Measurements from ENCODE around the gene CDK5R2. TPM values are rescaled to one million over a fixed set of nuclear protein-coding genes. Genes with fewer than 3 reads are reported as not detected.

The CDK5R2 gene
- total and polyA plus RNA-seq, 12 donors = 0.09 TPM; not detected in 11

DNA sequence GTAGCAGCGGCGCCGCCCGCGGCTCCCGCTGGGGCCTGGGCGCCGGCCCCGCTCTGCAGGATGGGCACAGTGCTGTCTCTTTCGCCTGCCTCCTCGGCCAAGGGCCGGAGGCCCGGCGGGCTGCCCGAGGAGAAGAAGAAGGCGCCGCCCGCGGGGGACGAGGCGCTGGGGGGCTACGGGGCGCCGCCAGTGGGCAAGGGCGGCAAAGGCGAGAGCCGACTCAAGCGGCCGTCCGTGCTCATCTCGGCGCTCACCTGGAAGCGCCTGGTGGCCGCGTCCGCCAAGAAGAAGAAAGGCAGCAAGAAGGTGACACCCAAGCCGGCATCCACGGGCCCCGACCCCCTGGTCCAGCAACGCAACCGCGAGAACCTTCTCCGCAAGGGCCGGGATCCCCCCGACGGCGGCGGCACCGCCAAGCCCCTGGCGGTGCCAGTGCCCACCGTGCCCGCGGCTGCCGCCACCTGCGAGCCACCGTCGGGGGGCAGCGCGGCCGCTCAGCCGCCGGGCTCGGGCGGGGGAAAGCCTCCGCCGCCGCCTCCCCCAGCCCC lies 369 bp downstream of the CDK5R2 start:
- Histone ChIP-seq H3K9me3 (no peaks in the 10 kb centered on the region), H3K4me3 (peak overlapping the region in 9 of 10 donors; percentile 19 to 46 (median 36)), H3K4me1 (peaks cover 0 to 27% (median 12%) of the 10 kb centered on the region in 9 donors), H3K36me3 (no peaks in the 10 kb centered on the region), H3K27me3 (peaks cover 49 to 100% (median 93%) of the 10 kb centered on the region in 7 donors), H3K27ac (no peak overlapping the region)
- ATAC-seq = no peak
- 2% methylated on average over 55 to 67 of the region's 67 CpGs for WGBS, 2 donors
- DNase-seq = no peak
- TF ChIP-seq, protein P1, sequence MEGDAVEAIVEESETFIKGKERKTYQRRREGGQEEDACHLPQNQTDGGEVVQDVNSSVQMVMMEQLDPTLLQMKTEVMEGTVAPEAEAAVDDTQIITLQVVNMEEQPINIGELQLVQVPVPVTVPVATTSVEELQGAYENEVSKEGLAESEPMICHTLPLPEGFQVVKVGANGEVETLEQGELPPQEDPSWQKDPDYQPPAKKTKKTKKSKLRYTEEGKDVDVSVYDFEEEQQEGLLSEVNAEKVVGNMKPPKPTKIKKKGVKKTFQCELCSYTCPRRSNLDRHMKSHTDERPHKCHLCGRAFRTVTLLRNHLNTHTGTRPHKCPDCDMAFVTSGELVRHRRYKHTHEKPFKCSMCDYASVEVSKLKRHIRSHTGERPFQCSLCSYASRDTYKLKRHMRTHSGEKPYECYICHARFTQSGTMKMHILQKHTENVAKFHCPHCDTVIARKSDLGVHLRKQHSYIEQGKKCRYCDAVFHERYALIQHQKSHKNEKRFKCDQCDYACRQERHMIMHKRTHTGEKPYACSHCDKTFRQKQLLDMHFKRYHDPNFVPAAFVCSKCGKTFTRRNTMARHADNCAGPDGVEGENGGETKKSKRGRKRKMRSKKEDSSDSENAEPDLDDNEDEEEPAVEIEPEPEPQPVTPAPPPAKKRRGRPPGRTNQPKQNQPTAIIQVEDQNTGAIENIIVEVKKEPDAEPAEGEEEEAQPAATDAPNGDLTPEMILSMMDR (IDR thresholded peaks at IDR 0.05) = no peak
- intact Hi-C loops (cut with DNase I) = no loop called here

DNA sequence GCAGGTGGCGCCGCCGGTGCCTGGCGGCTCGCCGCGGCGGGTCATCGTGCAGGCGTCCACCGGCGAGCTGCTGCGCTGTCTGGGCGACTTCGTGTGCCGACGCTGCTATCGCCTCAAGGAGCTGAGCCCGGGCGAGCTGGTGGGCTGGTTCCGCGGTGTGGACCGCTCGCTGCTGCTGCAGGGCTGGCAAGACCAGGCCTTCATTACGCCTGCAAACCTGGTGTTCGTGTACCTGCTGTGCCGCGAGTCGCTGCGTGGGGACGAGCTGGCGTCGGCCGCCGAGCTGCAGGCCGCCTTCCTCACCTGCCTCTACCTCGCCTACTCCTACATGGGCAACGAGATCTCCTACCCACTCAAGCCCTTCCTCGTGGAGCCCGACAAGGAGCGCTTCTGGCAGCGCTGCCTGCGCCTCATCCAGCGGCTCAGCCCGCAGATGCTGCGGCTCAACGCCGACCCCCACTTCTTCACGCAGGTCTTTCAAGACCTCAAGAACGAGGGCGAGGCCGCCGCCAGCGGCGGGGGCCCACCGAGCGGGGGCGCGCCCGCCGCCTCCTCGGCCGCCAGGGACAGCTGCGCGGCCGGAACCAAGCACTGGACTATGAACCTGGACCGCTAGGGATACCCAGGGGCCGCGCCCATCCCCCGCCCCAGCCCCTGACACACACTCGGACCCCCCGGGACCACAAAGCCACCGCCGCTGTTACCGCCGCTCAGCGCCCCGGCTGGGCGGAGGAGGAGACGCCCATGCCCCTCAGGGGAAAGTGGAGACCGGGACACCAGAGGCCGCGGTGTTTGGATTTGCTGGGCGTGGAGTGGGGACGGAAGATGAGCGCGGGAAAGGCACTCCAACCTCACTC lies 1.1 kb downstream of the CDK5R2 start:
- Histone ChIP-seq H3K36me3 (no peaks in the 10 kb centered on the region), H3K9me3 (no peaks in the 10 kb centered on the region), H3K27me3 (peaks cover 49 to 100% (median 95%) of the 10 kb centered on the region in 7 donors), H3K4me3 (no peak overlapping the region), H3K4me1 (peaks cover 0 to 27% (median 12%) of the 10 kb centered on the region in 9 donors), H3K27ac (no peak overlapping the region)
- WGBS, 2 donors = 3% methylated on average over 70 to 87 of the region's 87 CpGs
- DNase-seq = no peak
- ATAC-seq = no peak
- intact Hi-C loops (cut with DNase I) = no loop called here
- TF ChIP-seq, protein P1 (IDR thresholded peaks at IDR 0.05) = no peak

DNA sequence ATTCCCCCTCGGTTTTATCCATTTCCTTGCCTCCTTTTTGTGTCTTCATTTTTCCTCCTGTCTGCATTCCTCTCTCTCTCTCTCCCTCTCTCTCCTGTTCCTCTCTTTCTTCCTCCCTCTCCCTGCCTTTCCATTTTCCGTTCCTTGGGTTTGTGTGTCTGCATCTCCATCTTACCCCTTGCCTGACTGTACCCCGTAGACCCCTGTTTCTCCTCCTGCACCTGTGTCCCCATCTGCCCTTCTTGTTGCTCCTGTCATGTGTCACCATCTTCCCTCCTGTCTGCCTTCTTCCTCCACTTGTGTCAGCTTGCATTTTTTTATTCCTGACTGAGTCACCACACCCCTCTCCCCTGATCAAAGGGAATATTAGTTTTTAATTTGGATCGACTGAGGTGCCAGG lies 1.8 kb downstream of the CDK5R2 start:
- intact Hi-C loops (cut with DNase I) = no loop called here
- no peak for DNase-seq
- Histone ChIP-seq H3K27ac (no peak overlapping the region), H3K4me1 (peaks cover 0 to 27% (median 12%) of the 10 kb centered on the region in 9 donors), H3K36me3 (no peaks in the 10 kb centered on the region), H3K4me3 (no peak overlapping the region), H3K9me3 (no peaks in the 10 kb centered on the region), H3K27me3 (peaks cover 49 to 100% (median 95%) of the 10 kb centered on the region in 7 donors)
- TF ChIP-seq, protein P1 (IDR thresholded peaks at IDR 0.05) = no peak
- WGBS, 2 donors = 4 to 5% methylated on average over 4 of the region's 4 CpGs
- no peak for ATAC-seq

DNA sequence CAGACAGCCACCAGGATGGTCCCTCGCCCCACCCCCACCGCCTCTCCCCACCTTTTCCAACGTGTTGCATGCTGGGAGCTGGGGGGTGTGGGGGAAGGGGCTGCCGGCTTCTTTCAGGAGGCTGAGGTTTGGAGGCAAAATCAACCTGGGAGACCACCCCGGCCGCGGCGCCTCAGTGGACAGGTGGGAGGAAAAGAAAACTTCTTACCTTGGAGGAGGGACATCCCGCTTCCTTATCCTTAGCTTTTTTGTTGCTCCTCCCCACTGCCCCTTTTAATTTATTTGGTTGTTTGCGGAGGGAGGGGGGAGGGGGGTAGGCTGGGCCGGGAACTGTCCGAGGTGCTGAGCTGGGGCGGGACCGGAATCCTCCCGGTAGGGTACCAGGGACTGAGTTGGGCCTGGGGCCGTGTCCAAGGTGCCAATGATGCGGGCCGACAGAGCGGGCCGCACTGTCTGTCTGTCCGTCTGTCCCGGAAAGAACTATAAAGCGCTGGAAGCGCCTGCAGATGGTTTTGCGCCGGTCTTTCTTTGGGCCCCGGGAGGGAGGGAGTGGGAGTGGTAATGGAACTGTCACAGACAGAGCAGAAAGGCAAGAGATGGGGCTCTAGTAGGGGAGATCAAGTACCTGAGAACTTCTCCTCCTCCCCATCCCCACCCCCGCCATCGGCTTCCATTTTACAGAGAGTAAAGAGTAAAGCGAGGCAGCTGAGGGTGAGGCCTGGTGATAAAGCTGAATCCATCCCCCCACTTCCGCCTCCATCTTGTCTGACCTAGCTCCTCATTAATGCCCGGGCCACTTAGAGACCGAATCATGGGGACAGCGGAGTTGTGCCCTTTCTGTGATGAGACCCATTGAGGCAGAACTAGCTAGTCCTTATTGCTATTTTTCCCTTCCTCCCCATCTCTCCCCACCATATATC lies 2.4 kb downstream of the CDK5R2 start:
- H3K4me1 ChIP-seq = peaks cover 0 to 27% (median 12%) of the 10 kb centered on the region in 9 donors
- H3K27ac ChIP-seq = no peak overlapping the region
- DNase-seq (no peak), ATAC-seq (no peak)
- H3K36me3 ChIP-seq = no peaks in the 10 kb centered on the region
- TF ChIP-seq, protein P1 (IDR thresholded peaks at IDR 0.05) = no peak
- intact Hi-C loops (cut with DNase I) = no loop called here
- WGBS, 2 donors = 11 to 12% methylated on average over 33 to 34 of the region's 34 CpGs
- peaks cover 49 to 99% (median 93%) of the 10 kb centered on the region in 7 donors for H3K27me3 ChIP-seq
- H3K9me3 ChIP-seq = no peaks in the 10 kb centered on the region
- no peak overlapping the region for H3K4me3 ChIP-seq

Data from heart right ventricle (tissue), 16 donors.